A673 (cell line): ENCODE data around the gene KRTAP9-1. TPM values are rescaled to one million over a fixed set of nuclear protein-coding genes. Genes with fewer than 3 reads are reported as not detected.
"Not testable (repeated sequence)": the region's sequence is repeated elsewhere in the genome, so short reads cannot be mapped to it uniquely, and the experiment has no call there.

Experiments
- Bru-seq: library from RNA; stranded (reverse); fragments of 400-500 nt; gene quantifications from one replicate; lab custom pipeline; 2021; lab: Mats Ljungman, UMichigan
- BruChase-seq, 2 experiments: library from RNA; stranded (reverse); fragments of 400-500 nt; gene quantifications; one replicate each; lab custom pipeline; 2021; lab: Mats Ljungman, UMichigan
- BruUV-seq: library from RNA; stranded (reverse); fragments of 400-500 nt; replicated peaks from 2 replicates; lab custom pipeline; 2021; lab: Mats Ljungman, UMichigan
- CTCF ChIA-PET: fragments of 300-600 bp; sonication (Branson Sonifier 250); formaldehyde crosslinking; loops from one replicate; lab custom pipeline; 2022; ENCODE audit warnings: antibody characterized with exemption; lab: Charles Lee
- POLR2A ChIA-PET: fragments of 300-600 bp; sonication (Branson Sonifier 250); formaldehyde crosslinking; loops from one replicate; lab custom pipeline; 2022; ENCODE audit warnings: antibody characterized with exemption; ENCODE audit not compliant: low non-redundant PET; lab: Charles Lee
- DNase-seq: peaks from one replicate; pipeline ENCODE4 v3.0.0-alpha.2; 2015; ENCODE audit warnings: low spot score
- H3K27ac ChIP-seq: fragments of 200-600 bp; sonication (generic); 2 replicates; pipeline ENCODE4 v1.5.1; 2016; ENCODE audit warnings: mixed run types, low read depth, mild to moderate bottlenecking, mixed read lengths, antibody characterized with exemption, low read length; ENCODE audit not compliant: poor library complexity, severe bottlenecking
- H3K27me3 ChIP-seq: fragments of 200-600 bp; sonication (generic); replicated peaks from 2 replicates; pipeline ENCODE4 v1.6.1; 2017; ENCODE audit warnings: mixed run types, low read depth, mild to moderate bottlenecking, mixed read lengths, antibody characterized with exemption, low read length; ENCODE audit not compliant: insufficient read depth, poor library complexity
- H3K36me3 ChIP-seq: fragments of 200-600 bp; sonication (generic); 2 replicates; pipeline ENCODE4 v1.6.1; 2016; ENCODE audit warnings: mixed run types, mild to moderate bottlenecking, mixed read lengths, antibody characterized with exemption, low read length; ENCODE audit not compliant: insufficient read depth, poor library complexity, severe bottlenecking
- H3K4me1 ChIP-seq: fragments of 200-600 bp; sonication (generic); 2 replicates; pipeline ENCODE4 v1.6.1; 2017; ENCODE audit warnings: mixed run types, mild to moderate bottlenecking, mixed read lengths, antibody characterized with exemption, low read length; ENCODE audit not compliant: insufficient read depth, poor library complexity, severe bottlenecking
- H3K4me3 ChIP-seq: fragments of 200-600 bp; sonication (generic); 2 replicates; pipeline ENCODE4 v1.5.1; 2016; ENCODE audit warnings: low read depth, mixed run types, mild to moderate bottlenecking, mixed read lengths, low read length; ENCODE audit not compliant: poor library complexity, severe bottlenecking
- H3K9me3 ChIP-seq: fragments of 200-600 bp; sonication (generic); 2 replicates; pipeline ENCODE4 v1.6.1; 2016; ENCODE audit warnings: mixed run types, low read depth, mild to moderate bottlenecking, mixed read lengths, antibody characterized with exemption, low read length; ENCODE audit not compliant: poor library complexity, severe bottlenecking
- EZH2 ChIP-seq: fragments of 200-600 bp; sonication (generic); IDR thresholded peaks from 2 replicates; pipeline ENCODE4 v1.6.1; 2017; ENCODE audit warnings: borderline replicate concordance, low read depth, mild to moderate bottlenecking, mixed read lengths, antibody characterized with exemption, low read length; ENCODE audit not compliant: poor library complexity, severe bottlenecking
- intact Hi-C: fragments of 100-400 bp; cut with micrococcal nuclease; formaldehyde crosslinking; loops from one replicate; pipeline ENCODE4 v1.10.0; 2022; ENCODE audit not compliant: unreplicated experiment
- long read RNA-seq: library from polyadenylated mRNA; stranded (forward); transcript quantifications from one replicate; pipeline ENCODE4 v2.0.0, GENCODE V29; 2022
- total RNA-seq: library from RNA; stranded (reverse); gene quantifications from 2 replicates; pipeline ENCODE4 v1.2.3, GENCODE V29; 2021
- TF ChIP-seq, protein P1 (sequence below): fragments of 300-800, 200-600 bp; sonication (generic); conservative IDR thresholded peaks from 2 replicates; pipeline ENCODE4 v1.5.1; 2017; ENCODE audit warnings: low read depth, mild to moderate bottlenecking, antibody characterized with exemption, low read length, moderate library complexity, mixed read lengths

The KRTAP9-1 gene, protein sequence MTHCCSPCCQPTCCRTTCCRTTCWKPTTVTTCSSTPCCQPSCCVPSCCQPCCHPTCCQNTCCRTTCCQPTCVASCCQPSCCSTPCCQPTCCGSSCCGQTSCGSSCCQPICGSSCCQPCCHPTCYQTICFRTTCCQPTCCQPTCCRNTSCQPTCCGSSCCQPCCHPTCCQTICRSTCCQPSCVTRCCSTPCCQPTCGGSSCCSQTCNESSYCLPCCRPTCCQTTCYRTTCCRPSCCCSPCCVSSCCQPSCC
- not detected in 2 replicates for total RNA-seq
- Bru-seq, nascent RNA: not detected
- not detected for BruChase-seq, experiment 1, labeled RNA remaining after a 2-hour chase
- BruChase-seq, experiment 2, labeled RNA remaining after a 6-hour chase: not detected
- long read RNA-seq: 0 reads

DNA sequence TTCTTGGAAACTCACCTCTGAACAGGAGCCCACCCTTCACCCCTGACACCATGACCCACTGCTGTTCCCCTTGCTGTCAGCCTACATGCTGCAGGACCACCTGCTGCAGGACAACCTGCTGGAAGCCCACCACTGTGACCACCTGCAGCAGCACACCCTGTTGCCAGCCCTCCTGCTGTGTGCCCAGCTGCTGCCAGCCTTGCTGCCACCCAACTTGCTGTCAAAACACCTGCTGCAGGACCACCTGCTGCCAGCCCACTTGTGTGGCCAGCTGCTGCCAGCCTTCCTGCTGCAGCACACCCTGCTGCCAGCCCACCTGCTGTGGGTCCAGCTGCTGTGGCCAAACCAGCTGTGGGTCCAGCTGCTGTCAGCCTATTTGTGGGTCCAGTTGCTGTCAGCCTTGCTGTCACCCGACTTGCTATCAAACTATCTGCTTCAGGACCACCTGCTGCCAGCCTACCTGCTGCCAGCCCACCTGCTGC lies at the start of gene KRTAP9-1:
KRTAP9-1 (plus strand) TSS at position 51 of the 482 bp plus-strand sequence; CDS start at position 51, 0 bp downstream.
- H3K27me3 ChIP-seq, H3K36me3 ChIP-seq, intact Hi-C loops, H3K4me1 ChIP-seq, BruUV-seq, POLR2A ChIA-PET, H3K4me3 ChIP-seq, DNase-seq, CTCF ChIA-PET, H3K27ac ChIP-seq, H3K9me3 ChIP-seq: not testable (repeated sequence)

DNA sequence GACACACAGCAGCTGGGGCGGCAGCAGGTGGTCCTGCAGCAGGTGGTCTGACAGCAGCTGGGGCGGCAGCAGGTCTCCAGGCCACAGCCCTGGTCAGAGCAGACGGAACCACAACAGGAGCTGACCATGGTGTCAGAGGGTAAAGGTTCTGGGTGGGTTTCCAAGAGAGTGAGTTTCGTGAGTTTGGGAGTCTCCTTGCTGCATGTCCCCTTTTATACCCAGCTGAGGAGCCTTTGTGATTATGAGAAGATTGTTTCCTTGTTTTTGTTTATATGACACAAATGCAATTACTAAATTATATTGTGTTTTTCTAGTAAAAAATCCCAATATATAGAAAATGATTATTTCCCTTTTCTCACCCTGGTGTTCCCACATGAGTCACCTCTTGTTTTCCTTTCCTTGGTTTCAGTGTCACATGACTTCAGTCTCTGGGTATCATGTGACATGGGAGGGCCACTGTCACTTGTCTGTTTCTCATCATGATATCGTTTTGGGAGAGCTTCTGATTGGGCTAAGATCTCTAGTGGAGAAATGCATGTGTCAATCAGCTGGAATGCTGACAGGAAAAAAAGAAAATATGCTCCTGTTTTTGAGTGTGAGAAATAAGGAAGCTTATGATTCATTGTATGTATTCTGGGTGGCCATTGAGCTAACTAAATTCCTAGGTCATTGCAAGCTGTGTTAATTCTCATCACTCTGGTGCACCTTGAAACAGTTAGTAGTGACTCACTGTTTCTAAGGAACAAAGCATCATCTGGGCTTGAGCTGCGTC lies 49.1 kb upstream of the KRTAP9-1 start, which contains the start of gene KRTAP4-6:
KRTAP4-6 (minus strand) TSS at position 185 of the 772 bp plus-strand sequence; CDS start at position 128, 57 bp downstream.
- Histone ChIP-seq H3K4me1 (peaks cover 3% of the 10 kb centered on the region), H3K4me3 (no peak within 1 kb of the TSS), H3K36me3 (no peaks in the 10 kb centered on the region), H3K9me3 (peaks cover 21% of the 10 kb centered on the region), H3K27me3 (no peaks in the 10 kb centered on the region), H3K27ac (no peak within 1 kb of the TSS)
- TF ChIP-seq, protein P1, sequence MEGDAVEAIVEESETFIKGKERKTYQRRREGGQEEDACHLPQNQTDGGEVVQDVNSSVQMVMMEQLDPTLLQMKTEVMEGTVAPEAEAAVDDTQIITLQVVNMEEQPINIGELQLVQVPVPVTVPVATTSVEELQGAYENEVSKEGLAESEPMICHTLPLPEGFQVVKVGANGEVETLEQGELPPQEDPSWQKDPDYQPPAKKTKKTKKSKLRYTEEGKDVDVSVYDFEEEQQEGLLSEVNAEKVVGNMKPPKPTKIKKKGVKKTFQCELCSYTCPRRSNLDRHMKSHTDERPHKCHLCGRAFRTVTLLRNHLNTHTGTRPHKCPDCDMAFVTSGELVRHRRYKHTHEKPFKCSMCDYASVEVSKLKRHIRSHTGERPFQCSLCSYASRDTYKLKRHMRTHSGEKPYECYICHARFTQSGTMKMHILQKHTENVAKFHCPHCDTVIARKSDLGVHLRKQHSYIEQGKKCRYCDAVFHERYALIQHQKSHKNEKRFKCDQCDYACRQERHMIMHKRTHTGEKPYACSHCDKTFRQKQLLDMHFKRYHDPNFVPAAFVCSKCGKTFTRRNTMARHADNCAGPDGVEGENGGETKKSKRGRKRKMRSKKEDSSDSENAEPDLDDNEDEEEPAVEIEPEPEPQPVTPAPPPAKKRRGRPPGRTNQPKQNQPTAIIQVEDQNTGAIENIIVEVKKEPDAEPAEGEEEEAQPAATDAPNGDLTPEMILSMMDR: no peak
- TF ChIP-seq EZH2: no peak
- intact Hi-C loops: no loop called here
- ChIA-PET CTCF (no interaction called here), POLR2A (no interaction called here)
- DNase-seq: no peak
- no TSS peak for BruUV-seq

DNA sequence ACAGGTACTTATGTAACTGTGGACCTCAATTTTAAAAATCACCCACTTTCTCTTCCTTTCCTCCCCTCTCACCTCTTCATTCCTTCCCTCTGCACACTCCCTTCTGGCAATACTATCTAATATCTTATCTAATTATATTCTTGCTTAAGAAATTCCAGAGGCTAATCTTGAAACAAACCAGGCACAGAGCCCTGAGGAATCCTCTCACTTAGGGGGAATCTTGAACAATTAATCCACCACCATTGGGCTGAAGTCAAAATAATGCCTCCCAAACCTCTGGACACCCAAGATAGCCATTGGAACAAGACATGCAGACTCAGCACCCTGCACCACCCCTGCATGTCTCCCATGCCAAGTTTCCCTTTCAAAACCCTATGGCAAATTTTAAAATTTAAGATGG lies 48.3 kb upstream of the KRTAP9-1 start:
- TF ChIP-seq, protein P1: no peak
- no peak for TF ChIP-seq EZH2
- H3K4me3 ChIP-seq: no peak overlapping the region
- BruUV-seq: no TSS peak
- no peaks in the 10 kb centered on the region for H3K36me3 ChIP-seq
- no peak for DNase-seq
- no peaks in the 10 kb centered on the region for H3K27me3 ChIP-seq
- ChIA-PET POLR2A (no interaction called here), CTCF (no interaction called here)
- intact Hi-C loops: no loop called here
- peaks cover 21% of the 10 kb centered on the region for H3K9me3 ChIP-seq
- no peak overlapping the region for H3K27ac ChIP-seq
- H3K4me1 ChIP-seq: peaks cover 11% of the 10 kb centered on the region
